NCI-H1436 (cell line): ENCODE data around the gene SPAG16.

Source experiments
- DNase-seq: peaks from one replicate; lab custom pipeline; 2025; lab: John Stamatoyannopoulos, UW

The SPAG16 gene

GRCh38 chr2:214180686-214181085 is 896.4 kb downstream of the SPAG16 start:
- DNase-seq = no peak

- no peak for DNase-seq
These were observed 900.2 kb downstream of the SPAG16 start for GRCh38 chr2:214184461-214184860.

GRCh38 chr2:214185546-214185945 is 901.3 kb downstream of the SPAG16 start:
- DNase-seq = no peak

GRCh38 chr2:214192711-214193110 is 908.4 kb downstream of the SPAG16 start:
- DNase-seq = no peak

- no peak for DNase-seq
These were observed 909.7 kb downstream of the SPAG16 start for GRCh38 chr2:214193943-214194342.

GRCh38 chr2:214196260-214196659 is 912.0 kb downstream of the SPAG16 start:
- DNase-seq = no peak

GRCh38 chr2:214201892-214202291 is 917.6 kb downstream of the SPAG16 start:
- DNase-seq = no peak

- DNase-seq = no peak
These were observed 919.0 kb downstream of the SPAG16 start for GRCh38 chr2:214203214-214203613.

GRCh38 chr2:214203744-214204289 is 919.6 kb downstream of the SPAG16 start:
- peak; percentile 15 for DNase-seq

GRCh38 chr2:214215107-214215506 is 930.8 kb downstream of the SPAG16 start:
- no peak for DNase-seq

GRCh38 chr2:214217136-214217535 is 932.9 kb downstream of the SPAG16 start:
- DNase-seq = no peak

- no peak for DNase-seq
These were observed 933.3 kb downstream of the SPAG16 start for GRCh38 chr2:214217599-214217998.

GRCh38 chr2:214220251-214220650 is 936.0 kb downstream of the SPAG16 start:
- DNase-seq = no peak

GRCh38 chr2:214226061-214226460 is 941.8 kb downstream of the SPAG16 start:
- no peak for DNase-seq

- no peak for DNase-seq
These were observed 948.0 kb downstream of the SPAG16 start for GRCh38 chr2:214232271-214232670.

- DNase-seq = no peak
These were observed 948.9 kb downstream of the SPAG16 start for GRCh38 chr2:214233164-214233563.

GRCh38 chr2:214242797-214243196 is 958.5 kb downstream of the SPAG16 start:
- no peak for DNase-seq

- no peak for DNase-seq
These were observed 960.6 kb downstream of the SPAG16 start for GRCh38 chr2:214244847-214245246.

GRCh38 chr2:214246417-214246816 is 962.2 kb downstream of the SPAG16 start:
- no peak for DNase-seq

GRCh38 chr2:214247531-214247930 is 963.3 kb downstream of the SPAG16 start:
- DNase-seq = no peak

GRCh38 chr2:214255046-214255445 is 970.8 kb downstream of the SPAG16 start:
- no peak for DNase-seq

GRCh38 chr2:214261683-214262082 is 977.4 kb downstream of the SPAG16 start:
- DNase-seq = no peak

GRCh38 chr2:214264171-214264570 is 979.9 kb downstream of the SPAG16 start:
- no peak for DNase-seq

- no peak for DNase-seq
These were observed 981.8 kb downstream of the SPAG16 start for GRCh38 chr2:214265991-214266489.
